Measurements from ENCODE around the gene XK.

- TF ChIP-seq CTCF (IDR thresholded peaks at IDR 0.05), result no peak
- TF ChIP-seq POLR2AphosphoS5 (IDR thresholded peaks at IDR 0.05), result no peak
- TF ChIP-seq POLR2A (IDR thresholded peaks at IDR 0.05), result no peak
- TF ChIP-seq EP300 (IDR thresholded peaks at IDR 0.05), result no peak
Observed at GRCh38 chrX:37701588-37701987, 16.0 kb downstream of the XK start.

Data from stomach (tissue), 4 donors.